H1 (cell line): ENCODE measurements around the gene LINGO4. TPM values are rescaled to one million over a fixed set of nuclear protein-coding genes. Genes with fewer than 3 reads are reported as not detected.

Experiments used
- CTCF ChIA-PET: fragments of 300-600 bp; sonication (Branson Sonifier 250); formaldehyde crosslinking; loops from one replicate; lab custom pipeline; 2021; ENCODE audit not compliant: partially characterized antibody; lab: Charles Lee
- POLR2A ChIA-PET: fragments of 300-600 bp; sonication (Branson Sonifier 250); formaldehyde crosslinking; loops from one replicate; lab custom pipeline; 2021; ENCODE audit warnings: inconsistent platforms; ENCODE audit not compliant: partially characterized antibody; lab: Charles Lee
- DNase-seq, 2 experiments: peaks; one replicate each; pipeline versions ENCODE4 v3.0.0 to v3.0.0-alpha.2; 2010 to 2022; ENCODE audit warnings: low spot score in 2 of 2, low read depth in 1 of 2, mixed read lengths in 1 of 2
- FAIRE-seq: peaks from 2 replicates; lab custom pipeline; 2011; peaks lifted over from hg19 to GRCh38; lab: Jason Lieb, UNC
- H2AFZ ChIP-seq: 2 replicates; pipeline ENCODE4 v1.8.1; 2012; ENCODE audit warnings: low read length, inconsistent platforms
- H2AK5ac ChIP-seq: 2 replicates; pipeline ENCODE4 v1.6.1; 2013; ENCODE audit warnings: low read depth, low read length
- H2BK120ac ChIP-seq: replicated peaks from 2 replicates; pipeline ENCODE3; 2013; ENCODE audit warnings: low read depth, low read length, inconsistent platforms
- H2BK12ac ChIP-seq: 2 replicates; pipeline ENCODE4 v1.6.1; 2013; ENCODE audit warnings: low read depth, low read length
- H2BK15ac ChIP-seq: 2 replicates; pipeline ENCODE4 v1.6.1; 2013; ENCODE audit warnings: low read length
- H2BK20ac ChIP-seq: 2 replicates; pipeline ENCODE4 v1.6.1; 2013; ENCODE audit warnings: low read length
- H2BK5ac ChIP-seq: 2 replicates; pipeline ENCODE4 v1.6.1; 2013; ENCODE audit warnings: low read depth, low read length
- H3K14ac ChIP-seq: 2 replicates; pipeline ENCODE4 v1.6.1; 2013; ENCODE audit warnings: inconsistent platforms; ENCODE audit not compliant: insufficient read length
- H3K18ac ChIP-seq: 2 replicates; pipeline ENCODE4 v1.6.1; 2013; ENCODE audit warnings: low read length; ENCODE audit errors: extremely low read depth
- H3K23ac ChIP-seq: 2 replicates; pipeline ENCODE4 v1.6.1; 2013; ENCODE audit warnings: inconsistent platforms; ENCODE audit not compliant: insufficient read length
- H3K23me2 ChIP-seq: 2 replicates; pipeline ENCODE4 v1.6.1; 2013; ENCODE audit warnings: low read depth, low read length
- H3K27ac ChIP-seq: 2 replicates; pipeline ENCODE4 v1.6.1; 2011; ENCODE audit warnings: low read depth, low read length, inconsistent platforms
- H3K27me3 ChIP-seq, 4 experiments: replicated peaks in 1 of 4; 1 replicate in 1 of 4; 2 replicates in 3 of 4; pipeline versions ENCODE4 v1.6.1 to v1.8.1; 2011 to 2013; ENCODE audit warnings: low read length in 3 of 4, mild to moderate bottlenecking in 3 of 4, inconsistent platforms in 2 of 4, mixed read lengths in 2 of 4, moderate library complexity in 1 of 4; ENCODE audit not compliant: control insufficient read depth in 3 of 4, insufficient read depth in 3 of 4; ENCODE audit errors: extremely low read depth in 1 of 4
- H3K36me3 ChIP-seq, 4 experiments: 2 replicates each; pipeline versions ENCODE4 v1.6.1 to v1.8.1; 2011 to 2013; ENCODE audit warnings: mild to moderate bottlenecking in 4 of 4, low read length in 3 of 4, moderate library complexity in 2 of 4, control low read depth in 1 of 4, inconsistent platforms in 1 of 4; ENCODE audit not compliant: insufficient read depth in 4 of 4, control insufficient read depth in 2 of 4
- H3K4ac ChIP-seq: replicated peaks from 2 replicates; pipeline ENCODE3; 2013; ENCODE audit warnings: low read length, low read depth, mixed read lengths, inconsistent platforms; ENCODE audit not compliant: insufficient read length
- H3K4me1 ChIP-seq, 4 experiments: replicated peaks in 1 of 4; 1 replicate in 1 of 4; 2 replicates in 3 of 4; pipeline versions ENCODE4 v1.6.1 to v1.8.1; 2011 to 2013; ENCODE audit warnings: low read length in 3 of 4, inconsistent platforms in 2 of 4, mixed read lengths in 1 of 4; ENCODE audit not compliant: insufficient read depth in 4 of 4, control insufficient read depth in 3 of 4
- H3K4me2 ChIP-seq, 2 experiments: 2 replicates each; pipeline versions ENCODE4 v1.6.1 to v1.8.1; 2011 to 2013; ENCODE audit warnings: low read depth in 2 of 2, low read length in 2 of 2, control low read depth in 1 of 2, inconsistent platforms in 1 of 2, mild to moderate bottlenecking in 1 of 2; ENCODE audit not compliant: insufficient read depth in 1 of 2
- H3K4me3 ChIP-seq, 4 experiments: fragments of 200-600, 300-600 bp in 1 of 4; sonication (generic), shearing (Covaris generic), sonication (Bioruptor Twin) in 1 of 4; 2 replicates each; pipeline versions ENCODE4 v1.5.1 to v1.8.1; 2011 to 2016; ENCODE audit warnings: low read length in 4 of 4, low read depth in 3 of 4, control low read depth in 2 of 4, inconsistent platforms in 2 of 4, mild to moderate bottlenecking in 2 of 4, mixed read lengths in 1 of 4, moderate library complexity in 1 of 4; ENCODE audit not compliant: insufficient read depth in 2 of 4; ENCODE audit errors: extremely low read depth in 1 of 4
- H3K56ac ChIP-seq: replicated peaks from 2 replicates; pipeline ENCODE3; 2013; ENCODE audit warnings: low read depth, mild to moderate bottlenecking, mixed read lengths, low read length, inconsistent platforms; ENCODE audit not compliant: insufficient read length
- H3K79me1 ChIP-seq: 2 replicates; pipeline ENCODE4 v1.6.1; 2013; ENCODE audit warnings: low read depth, low read length, control low read depth
- H3K79me2 ChIP-seq, 2 experiments: 2 replicates each; pipeline versions ENCODE4 v1.6.1 to v1.8.1; 2012 to 2013; ENCODE audit warnings: low read length in 2 of 2, mild to moderate bottlenecking in 2 of 2, inconsistent platforms in 1 of 2; ENCODE audit not compliant: insufficient read depth in 2 of 2, control insufficient read depth in 1 of 2
- H3K9ac ChIP-seq, 4 experiments: replicated peaks in 1 of 4; 1 replicate in 1 of 4; 2 replicates in 3 of 4; pipeline versions ENCODE4 v1.6.1 to v1.8.1; 2011 to 2013; ENCODE audit warnings: low read depth in 3 of 4, low read length in 3 of 4, control low read depth in 2 of 4, mild to moderate bottlenecking in 2 of 4, moderate library complexity in 2 of 4, inconsistent platforms in 1 of 4; ENCODE audit errors: extremely low read depth in 1 of 4
- H3K9me3 ChIP-seq, 2 experiments: 2 replicates each; pipeline versions ENCODE4 v1.6.1 to v1.8.1; 2012 to 2013; ENCODE audit warnings: mild to moderate bottlenecking in 2 of 2, moderate library complexity in 2 of 2, control low read depth in 1 of 2, inconsistent platforms in 1 of 2, low read depth in 1 of 2, low read length in 1 of 2, mixed read lengths in 1 of 2; ENCODE audit not compliant: insufficient read depth in 2 of 2
- H4K20me1 ChIP-seq, 2 experiments: replicated peaks in 1 of 2; 2 replicates each; pipeline versions ENCODE3 to v1.8.1; 2011 to 2013; ENCODE audit warnings: inconsistent platforms in 2 of 2, low read length in 2 of 2, mild to moderate bottlenecking in 1 of 2; ENCODE audit not compliant: insufficient read depth in 2 of 2, control insufficient read depth in 1 of 2
- H4K5ac ChIP-seq: 2 replicates; pipeline ENCODE4 v1.6.1; 2013; ENCODE audit warnings: low read length, low read depth, mixed read lengths, inconsistent platforms; ENCODE audit not compliant: insufficient read length
- H4K8ac ChIP-seq: 2 replicates; pipeline ENCODE4 v1.8.0; 2013; ENCODE audit warnings: mild to moderate bottlenecking, moderate library complexity, low read length, inconsistent platforms; ENCODE audit not compliant: insufficient read depth; ENCODE audit errors: extremely low read depth
- H4K91ac ChIP-seq: replicated peaks from 2 replicates; pipeline ENCODE3; 2013; ENCODE audit warnings: low read length, mixed read lengths, inconsistent platforms; ENCODE audit not compliant: insufficient read length
- HDAC2 ChIP-seq, 2 experiments: fragments of 300-600 bp in 1 of 2; sonication (generic) in 1 of 2; IDR thresholded peaks; 2 replicates each; pipeline ENCODE4 v1.6.1; 2011 to 2012; ENCODE audit warnings: low read depth in 2 of 2, low read length in 2 of 2, mild to moderate bottlenecking in 2 of 2, moderate library complexity in 2 of 2, borderline replicate concordance in 1 of 2, inconsistent platforms in 1 of 2
- NRF1 ChIP-seq: IDR thresholded peaks from 2 replicates; pipeline ENCODE4 v1.6.1; 2011; ENCODE audit warnings: mild to moderate bottlenecking, low read depth, low read length, improper control_type of control experiment
- RBBP5 ChIP-seq: IDR thresholded peaks from 2 replicates; pipeline ENCODE4 v1.7.1; 2012; ENCODE audit warnings: low read depth, mild to moderate bottlenecking, inconsistent platforms, low read length, moderate library complexity, borderline replicate concordance
- RFX5 ChIP-seq: IDR thresholded peaks from 2 replicates; pipeline ENCODE4 v1.6.1; 2011; ENCODE audit warnings: low read depth, low read length, improper control_type of control experiment, borderline replicate concordance
- SAP30 ChIP-seq: fragments of 300-600 bp; sonication (generic); IDR thresholded peaks from 2 replicates; pipeline ENCODE4 v1.7.1; 2012; ENCODE audit warnings: low read length, moderate library complexity, mild to moderate bottlenecking, inconsistent platforms; ENCODE audit not compliant: insufficient read depth, insufficient replicate concordance
- SIRT6 ChIP-seq: IDR thresholded peaks from one replicate; pipeline ENCODE4 v1.7.1; 2012; ENCODE audit warnings: low read length, inconsistent platforms
- SP2 ChIP-seq: IDR thresholded peaks from 2 replicates; pipeline ENCODE4 v1.6.1; 2012; ENCODE audit warnings: mild to moderate bottlenecking, low read length, inconsistent platforms
- SP4 ChIP-seq: IDR thresholded peaks from 2 replicates; pipeline ENCODE4 v1.6.1; 2012; ENCODE audit warnings: low read length, inconsistent platforms
- USF2 ChIP-seq: IDR thresholded peaks from 2 replicates; pipeline ENCODE4 v1.6.1; 2011; ENCODE audit warnings: low read length, improper control_type of control experiment
- WGBS, 2 experiments: shearing (Covaris generic) in 1 of 2; methylation state at CpG; one replicate each; pipeline versions ENCODE4 v1.1.6 to v1.1.7; 2013 to 2015; ENCODE audit warnings: low lambda C conversion rate in 2 of 2, mixed read lengths in 2 of 2, inconsistent platforms in 1 of 2, low coverage in 1 of 2, missing lambda C conversion rate in 1 of 2; ENCODE audit not compliant: insufficient replicate concordance in 2 of 2, insufficient coverage in 1 of 2, insufficient read length in 1 of 2; ENCODE audit errors: extremely low coverage in 1 of 2, missing lambda C conversion rate in 1 of 2; 5-methylcytosine and 5-hydroxymethylcytosine counted together
- polyA plus RNA-seq, 7 experiments: library from polyadenylated mRNA; depleted of rRNA in 3 of 7; stranded (reverse) in 5 of 7; unstranded in 2 of 7; fragments of >200 nt in 5 of 7; fragments of 200-250 nt in 2 of 7; gene quantifications; 1 replicate in 5 of 7; 2 replicates in 1 of 7; 4 replicates in 1 of 7; pipeline versions ENCODE4 v1.2.1 to v1.2.3, GENCODE V29; 2011 to 2013; ENCODE audit warnings: missing spikeins in 2 of 7, mixed read lengths in 2 of 7
- total RNA-seq: library from RNA; stranded (reverse); fragmentation: NEBNext Ultra II Directional; extraction: Animal tissue kit (Norgen Biotek cat#: 25700); gene quantifications from 2 replicates; pipeline ENCODE4 v1.2.1, GENCODE V29; 2021

Gene LINGO4
- total and polyA plus RNA-seq, 2 of the 8 experiments (the other 6 are each of a cell fraction or from before 2014, with no cell fraction given) = 0.03 TPM; not detected in 1

- no peak overlapping the region for H2BK5ac ChIP-seq
- H4K91ac ChIP-seq = no peak overlapping the region
- H2AK5ac ChIP-seq = no peak overlapping the region
- no peak for DNase-seq
- H3K79me2 ChIP-seq = peaks cover 0 to 3% of the 10 kb centered on the region in 2 experiments; a peak in 1 of 4 replicates
- no peak for TF ChIP-seq SIRT6
- TF ChIP-seq NRF1 = no peak
- TF ChIP-seq SAP30 = no peak
- no peak for TF ChIP-seq RFX5
- no peak for TF ChIP-seq RBBP5
- TF ChIP-seq SP4 = no peak
- no peak for TF ChIP-seq USF2
- TF ChIP-seq HDAC2 (IDR thresholded peaks at IDR 0.05; ENCODE audit: borderline replicate concordance in 1 of 2, low read depth in 2 of 2, low read length in 2 of 2) = no peak
- no peak for TF ChIP-seq SP2
- no peak overlapping the region for H2BK15ac ChIP-seq
- H2AFZ ChIP-seq = no peak overlapping the region
- H3K18ac ChIP-seq = no peak overlapping the region
- H2BK20ac ChIP-seq = no peak overlapping the region
- 100% methylated on average over 4 of the region's 7 CpGs; no CpG with 5 or more reads in 1 of the 2 experiments for WGBS, 2 experiments
- ChIA-PET CTCF (interaction anchor here (0.6 to 1.4 kb wide), 3 partner anchors 26 to 226 kb away, joined by 3 to 4 read pairs (median 3); no protein-coding TSS in a partner anchor), POLR2A (interaction anchor here (0.8 kb wide), 1 partner anchor 29 kb away, joined by 3 read pairs; the partner anchor contains the start of gene TDRKH)
- H4K20me1 ChIP-seq = no peaks in the 10 kb centered on the region
- H3K4me2 ChIP-seq = no peak overlapping the region
- no peak overlapping the region for H3K14ac ChIP-seq
- no peak overlapping the region for H3K4ac ChIP-seq
- no peak overlapping the region for H4K8ac ChIP-seq
- H3K9ac ChIP-seq = no peak overlapping the region
- no peak overlapping the region for H2BK120ac ChIP-seq
- no peaks in the 10 kb centered on the region for H3K79me1 ChIP-seq
- no peaks in the 10 kb centered on the region for H3K27me3 ChIP-seq
- peaks cover 9 to 33% (median 25%) of the 10 kb centered on the region in 4 experiments for H3K36me3 ChIP-seq
- H3K9me3 ChIP-seq = no peaks in the 10 kb centered on the region
- H3K27ac ChIP-seq = no peak overlapping the region
- H3K56ac ChIP-seq = no peak overlapping the region
- no peak overlapping the region for H4K5ac ChIP-seq
- 0 out of 7 replicates have a peak, but pooled peaks cover 0 to 1% (median 0%) of the 10 kb centered on the region in 4 experiments for H3K4me1 ChIP-seq
- peaks cover 4% of the 10 kb centered on the region; the same call in 1 of the 2 replicates for H3K23me2 ChIP-seq
- no peak for FAIRE-seq
- no peak overlapping the region for H2BK12ac ChIP-seq
- H3K4me3 ChIP-seq = no peak overlapping the region
- no peak overlapping the region for H3K23ac ChIP-seq
Measured at GRCh38 chr1:151760597-151761385, 44.4 kb downstream of the LINGO4 start.
